K562 (cell line): ENCODE measurements around the gene TSPAN18. TPM values are rescaled to one million over a fixed set of nuclear protein-coding genes. Genes with fewer than 3 reads are reported as not detected.

Source experiments
- ATAC-seq: fragments of 200-7000 bp; cut with Tn5 transposase; 3 replicates; pipeline ENCODE4 v1.9.1; 2020; ENCODE audit warnings: moderate library complexity
- BruUV-seq: library from RNA; stranded (reverse); fragments of 400-500 nt; replicated peaks from 2 replicates; lab custom pipeline; 2021; lab: Mats Ljungman, UMichigan
- CTCF ChIA-PET: fragments of 300-600 bp; formaldehyde crosslinking; extraction: SDS; loops from one replicate; lab custom pipeline; 2021; ENCODE audit warnings: low intra/inter-chr PET ratio; lab: Yijun Ruan, JAX
- POLR2A ChIA-PET: fragments of 300-600, 350-650 bp; sonication (Branson Sonifier 250); formaldehyde crosslinking; extraction: SDS; loops from one replicate; lab custom pipeline; 2021; ENCODE audit warnings: antibody characterized with exemption, inconsistent platforms; lab: Yijun Ruan, JAX
- DNase-seq, 4 experiments: peaks; one replicate each; pipeline versions ENCODE4 v3.0.0 to v3.0.0-alpha.2; 2011 to 2018; ENCODE audit warnings: low spot score in 3 of 4, mixed read lengths in 3 of 4; ENCODE audit errors: extremely low read depth in 1 of 4
- FAIRE-seq: peaks from 2 replicates; lab custom pipeline; 2011; peaks lifted over from hg19 to GRCh38; lab: Jason Lieb, UNC
- H2AFZ ChIP-seq: 2 replicates; pipeline ENCODE4 v1.6.0; 2011; ENCODE audit warnings: low read depth, low read length, control low read depth, inconsistent platforms
- H3K27ac ChIP-seq: fragments of 200-600 bp; 3 replicates; pipeline ENCODE4 v1.8.0; 2011; ENCODE audit warnings: low read depth, mild to moderate bottlenecking, control low read depth, inconsistent platforms, low read length, moderate library complexity, mixed read lengths; ENCODE audit errors: extremely low read depth
- H3K27me3 ChIP-seq, 2 experiments: fragments of 300-600 bp in 1 of 2; 2 replicates in 1 of 2; 3 replicates in 1 of 2; pipeline versions ENCODE4 v1.6.0 to v1.8.0; 2011; ENCODE audit warnings: inconsistent platforms in 2 of 2, low read length in 2 of 2, mild to moderate bottlenecking in 1 of 2, mixed read lengths in 1 of 2, moderate library complexity in 1 of 2; ENCODE audit not compliant: control insufficient read depth in 2 of 2, insufficient read depth in 2 of 2
- H3K36me3 ChIP-seq: fragments of 300-600 bp; 3 replicates; pipeline ENCODE4 v1.8.0; 2011; ENCODE audit warnings: mild to moderate bottlenecking, low read length, inconsistent platforms; ENCODE audit not compliant: control insufficient read depth, insufficient read depth
- H3K4me1 ChIP-seq, 2 experiments: fragments of 200-600 bp in 1 of 2; replicated peaks in 1 of 2; 2 replicates in 1 of 2; 3 replicates in 1 of 2; pipeline versions ENCODE4 v1.5.1 to v1.8.0; 2011; ENCODE audit warnings: inconsistent platforms in 2 of 2, low read length in 2 of 2, mild to moderate bottlenecking in 1 of 2, mixed read lengths in 1 of 2, moderate library complexity in 1 of 2; ENCODE audit not compliant: control insufficient read depth in 2 of 2, insufficient read depth in 2 of 2
- H3K4me2 ChIP-seq: 2 replicates; pipeline ENCODE4 v1.6.1; 2011; ENCODE audit warnings: low read length, control low read depth, inconsistent platforms, mixed read lengths; ENCODE audit not compliant: insufficient read depth
- H3K4me3 ChIP-seq: fragments of 200-600 bp; sonication (generic), shearing (Covaris generic); 2 replicates; pipeline ENCODE4 v1.5.1; 2016; ENCODE audit warnings: control low read depth, inconsistent platforms
- H3K79me2 ChIP-seq: fragments of 200-600 bp; 3 replicates; pipeline ENCODE4 v1.8.0; 2011; ENCODE audit warnings: low read length, inconsistent platforms; ENCODE audit not compliant: control insufficient read depth, insufficient read depth
- H3K9ac ChIP-seq, 2 experiments: 2 replicates each; pipeline versions ENCODE4 v1.6.0 to v1.6.1; 2011; ENCODE audit warnings: low read depth in 2 of 2, low read length in 2 of 2, control low read depth in 1 of 2, inconsistent platforms in 1 of 2, mild to moderate bottlenecking in 1 of 2, mixed read lengths in 1 of 2; ENCODE audit not compliant: insufficient read depth in 1 of 2
- H3K9me1 ChIP-seq: one replicate; pipeline ENCODE4 v1.6.0; 2011; ENCODE audit warnings: inconsistent platforms, mild to moderate bottlenecking, low read length, moderate library complexity; ENCODE audit not compliant: control insufficient read depth, insufficient read depth
- H3K9me3 ChIP-seq: replicated peaks from 2 replicates; pipeline ENCODE4 v1.5.1; 2011; ENCODE audit warnings: low read depth, low read length, inconsistent platforms; ENCODE audit not compliant: control insufficient read depth, insufficient read depth
- H4K20me1 ChIP-seq: replicated peaks from 2 replicates; pipeline ENCODE4 v1.6.1; 2011; ENCODE audit warnings: low read length, inconsistent platforms, mixed read lengths; ENCODE audit not compliant: control insufficient read depth, insufficient read depth
- CEBPG ChIP-seq, 3 experiments: fragments of 200-800 bp in 1 of 3; sonication (Bioruptor generic) in 1 of 3; sonication (generic) in 1 of 3; formaldehyde crosslinking in 1 of 3; IDR thresholded peaks in 2 of 3; conservative IDR thresholded peaks in 1 of 3; 2 replicates each; pipeline versions ENCODE4 v1.6.1 to v1.8.0; 2016 to 2022; ENCODE audit warnings: missing compliant biosample characterization in 2 of 3, missing genetic modification characterization in 2 of 3, mild to moderate bottlenecking in 1 of 3, missing genetic modification reagents in 1 of 3
- RBM14 ChIP-seq: fragments of 200-400 bp; formaldehyde crosslinking; IDR thresholded peaks from 2 replicates; pipeline ENCODE4 v1.6.1; 2018; ENCODE audit warnings: low read depth, mild to moderate bottlenecking, low read length, moderate library complexity, borderline replicate concordance; ENCODE audit not compliant: insufficient read depth
- ZNF212 ChIP-seq: fragments of 450-650 bp; formaldehyde crosslinking; IDR thresholded peaks from 2 replicates; pipeline ENCODE4 v1.4.0; 2020; ENCODE audit warnings: mild to moderate bottlenecking
- WGBS: fragments of 100-300 bp; shearing (Covaris generic); methylation state at CpG from one replicate; pipeline ENCODE4 v1.1.6; 2016; ENCODE audit warnings: low coverage, mixed read lengths; ENCODE audit not compliant: insufficient coverage; ENCODE audit errors: missing lambda C conversion rate; 5-methylcytosine and 5-hydroxymethylcytosine counted together
- in situ Hi-C: fragments of 300-500 bp; cut with MboI; formaldehyde crosslinking; loops from 4 replicates; pipeline ENCODE4 v1.15.0; 2018; ENCODE audit warnings: inconsistent platforms, mixed read lengths
- intact Hi-C: fragments of 100-400 bp; cut with micrococcal nuclease; formaldehyde crosslinking; loops from 2 replicates; pipeline ENCODE4 v1.14.2; 2022
- polyA plus RNA-seq, 8 experiments: library from polyadenylated mRNA; depleted of rRNA in 4 of 8; stranded (reverse) in 5 of 8; unstranded in 3 of 8; fragments of >200 nt; fragmentation: Nextera tagmentation in 2 of 8; fragmentation: Illumina TruSeq in 1 of 8; extraction: Ambion mirVana in 2 of 8; extraction: Trizol in 1 of 8; gene quantifications; 2 replicates each; pipeline versions ENCODE4 v1.2.1 to v1.2.3, GENCODE V29; 2011 to 2014; ENCODE audit warnings: inconsistent platforms in 1 of 8, missing spikeins in 1 of 8
- total RNA-seq, 7 experiments: library from RNA; depleted of rRNA in 6 of 7; stranded (reverse); fragments of >200 nt in 6 of 7; fragmentation: Illumina TruSeq in 2 of 7; extraction: Trizol in 2 of 7; gene quantifications; 2 replicates each; pipeline versions ENCODE4 v1.2.1 to v1.2.3, GENCODE V29; 2011 to 2021; ENCODE audit warnings: low replicate concordance in 1 of 7
- TF ChIP-seq, protein P1 (sequence below): sonication (generic); formaldehyde crosslinking; IDR thresholded peaks from 2 replicates; pipeline ENCODE4 v1.8.1; 2023; ENCODE audit warnings: missing genetic modification reagents, mild to moderate bottlenecking, borderline replicate concordance
- TF ChIP-seq, protein P2 (sequence below): fragments of 200-800 bp; sonication (Bioruptor generic); IDR thresholded peaks from 2 replicates; pipeline ENCODE4 v1.6.1; 2016; ENCODE audit warnings: missing genetic modification characterization, missing compliant biosample characterization
- TF ChIP-seq, protein P3 (sequence below): sonication (generic); formaldehyde crosslinking; IDR thresholded peaks from 2 replicates; pipeline ENCODE4 v1.5.0; 2020; ENCODE audit warnings: missing genetic modification reagents

The TSPAN18 gene
- total and polyA plus RNA-seq, 9 of the 15 experiments (the other 6 are each of a cell fraction or from before 2014, with no cell fraction given) = 0.17 to 0.35 (median 0.22) TPM; not detected in 4

DNA sequence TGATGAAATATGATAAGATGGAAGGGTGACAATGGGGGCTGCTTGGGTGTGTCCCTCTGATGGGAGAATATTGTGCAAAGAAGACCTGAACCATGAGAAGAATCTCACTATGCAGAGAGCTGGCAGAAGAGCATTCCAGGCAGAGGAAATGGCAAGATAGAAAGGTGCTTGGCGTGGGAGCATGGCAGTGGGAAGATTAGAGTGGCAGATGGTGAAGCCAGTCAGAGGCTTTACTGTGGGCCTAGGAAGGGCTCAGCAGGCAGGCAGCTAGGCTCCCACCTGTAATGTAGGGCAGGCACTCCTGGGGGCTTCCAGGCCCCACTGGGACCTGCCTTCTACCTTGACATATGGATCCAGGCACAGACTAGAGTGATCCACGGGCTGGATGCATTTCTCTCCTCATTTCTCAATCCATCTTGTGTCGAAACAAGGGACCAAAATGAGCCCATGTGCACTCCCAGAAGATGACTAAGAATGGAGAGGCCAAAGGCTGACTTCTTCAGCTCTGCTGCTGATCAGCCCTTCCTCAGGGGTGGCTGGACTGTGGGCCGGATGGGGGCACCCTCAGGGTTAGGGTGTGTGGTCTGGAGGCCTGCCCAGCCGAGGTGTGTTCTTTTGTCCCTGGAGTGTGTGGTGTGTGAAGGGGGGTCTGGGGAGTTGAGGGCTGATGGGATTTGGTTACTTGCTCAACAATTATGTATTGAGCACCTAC is 88.3 kb downstream of the TSPAN18 start (continued):
- TF ChIP-seq, protein P1, sequence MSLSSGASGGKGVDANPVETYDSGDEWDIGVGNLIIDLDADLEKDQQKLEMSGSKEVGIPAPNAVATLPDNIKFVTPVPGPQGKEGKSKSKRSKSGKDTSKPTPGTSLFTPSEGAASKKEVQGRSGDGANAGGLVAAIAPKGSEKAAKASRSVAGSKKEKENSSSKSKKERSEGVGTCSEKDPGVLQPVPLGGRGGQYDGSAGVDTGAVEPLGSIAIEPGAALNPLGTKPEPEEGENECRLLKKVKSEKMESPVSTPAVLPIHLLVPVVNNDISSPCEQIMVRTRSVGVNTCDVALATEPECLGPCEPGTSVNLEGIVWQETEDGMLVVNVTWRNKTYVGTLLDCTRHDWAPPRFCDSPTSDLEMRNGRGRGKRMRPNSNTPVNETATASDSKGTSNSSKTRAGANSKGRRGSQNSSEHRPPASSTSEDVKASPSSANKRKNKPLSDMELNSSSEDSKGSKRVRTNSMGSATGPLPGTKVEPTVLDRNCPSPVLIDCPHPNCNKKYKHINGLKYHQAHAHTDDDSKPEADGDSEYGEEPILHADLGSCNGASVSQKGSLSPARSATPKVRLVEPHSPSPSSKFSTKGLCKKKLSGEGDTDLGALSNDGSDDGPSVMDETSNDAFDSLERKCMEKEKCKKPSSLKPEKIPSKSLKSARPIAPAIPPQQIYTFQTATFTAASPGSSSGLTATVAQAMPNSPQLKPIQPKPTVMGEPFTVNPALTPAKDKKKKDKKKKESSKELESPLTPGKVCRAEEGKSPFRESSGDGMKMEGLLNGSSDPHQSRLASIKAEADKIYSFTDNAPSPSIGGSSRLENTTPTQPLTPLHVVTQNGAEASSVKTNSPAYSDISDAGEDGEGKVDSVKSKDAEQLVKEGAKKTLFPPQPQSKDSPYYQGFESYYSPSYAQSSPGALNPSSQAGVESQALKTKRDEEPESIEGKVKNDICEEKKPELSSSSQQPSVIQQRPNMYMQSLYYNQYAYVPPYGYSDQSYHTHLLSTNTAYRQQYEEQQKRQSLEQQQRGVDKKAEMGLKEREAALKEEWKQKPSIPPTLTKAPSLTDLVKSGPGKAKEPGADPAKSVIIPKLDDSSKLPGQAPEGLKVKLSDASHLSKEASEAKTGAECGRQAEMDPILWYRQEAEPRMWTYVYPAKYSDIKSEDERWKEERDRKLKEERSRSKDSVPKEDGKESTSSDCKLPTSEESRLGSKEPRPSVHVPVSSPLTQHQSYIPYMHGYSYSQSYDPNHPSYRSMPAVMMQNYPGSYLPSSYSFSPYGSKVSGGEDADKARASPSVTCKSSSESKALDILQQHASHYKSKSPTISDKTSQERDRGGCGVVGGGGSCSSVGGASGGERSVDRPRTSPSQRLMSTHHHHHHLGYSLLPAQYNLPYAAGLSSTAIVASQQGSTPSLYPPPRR = no peak
- TF ChIP-seq CEBPG (CRISPR knock-in tag; IDR thresholded peaks at IDR 0.05) (no peak), CEBPG (tag; conservative IDR thresholded peaks at IDR 0.05 in 1 of 2, IDR thresholded peaks at IDR 0.05 in 1 of 2) (peak; percentile 40 to 75; a peak in 3 of 4 replicates)

DNA sequence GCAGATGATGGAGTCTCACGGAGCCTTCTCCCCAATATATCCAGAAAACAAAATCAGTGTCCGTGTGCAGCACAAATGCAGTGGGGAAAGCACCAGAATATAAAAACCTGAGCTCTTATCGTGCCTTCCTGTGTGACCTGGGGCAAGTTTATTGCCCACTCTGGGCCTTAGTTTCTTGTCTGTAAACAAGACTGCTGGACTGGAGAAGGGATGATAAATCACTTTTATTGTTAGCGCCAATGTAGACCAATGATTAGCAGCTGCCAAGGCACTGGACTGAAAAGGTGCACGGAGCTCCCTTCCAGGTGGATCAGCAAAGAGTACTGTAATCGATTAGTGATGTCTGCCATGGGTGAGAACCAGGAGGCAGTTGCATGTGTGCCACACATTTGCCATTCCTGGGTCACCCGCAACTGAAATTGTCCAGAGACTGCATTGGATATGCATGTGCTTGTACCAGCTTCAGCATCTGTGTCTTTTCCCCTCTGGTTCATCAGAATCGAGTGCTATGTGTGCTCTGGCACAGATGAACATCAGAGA is 89.2 kb downstream of the TSPAN18 start:
- FAIRE-seq (no peak), ATAC-seq (no peak), DNase-seq (no peak)
- Histone ChIP-seq H3K27me3 (peaks cover 5 to 37% of the 10 kb centered on the region in 2 experiments; a peak in 3 of 5 replicates), H3K4me2 (no peak overlapping the region), H3K27ac (no peak overlapping the region), H3K4me1 (no peaks in the 10 kb centered on the region), H3K9me3 (no peaks in the 10 kb centered on the region), H3K9ac (no peak overlapping the region), H3K79me2 (no peaks in the 10 kb centered on the region), H3K9me1 (no peaks in the 10 kb centered on the region), H3K4me3 (no peak overlapping the region), H4K20me1 (peaks cover 7% of the 10 kb centered on the region; the same call in 1 of the 2 replicates), H2AFZ (no peak overlapping the region), H3K36me3 (no peaks in the 10 kb centered on the region)
- in situ Hi-C loops = no loop called here
- BruUV-seq = no TSS peak
- WGBS = 1% methylated on average over 8 of the region's 8 CpGs
- ChIA-PET POLR2A (interaction anchor here (0.6 to 1.9 kb wide), 3 partner anchors 9 to 108 kb away, joined by 3 to 6 read pairs (median 4); no protein-coding TSS in a partner anchor), CTCF (no interaction called here)
- intact Hi-C loops = no loop called here
- TF ChIP-seq, protein P2, sequence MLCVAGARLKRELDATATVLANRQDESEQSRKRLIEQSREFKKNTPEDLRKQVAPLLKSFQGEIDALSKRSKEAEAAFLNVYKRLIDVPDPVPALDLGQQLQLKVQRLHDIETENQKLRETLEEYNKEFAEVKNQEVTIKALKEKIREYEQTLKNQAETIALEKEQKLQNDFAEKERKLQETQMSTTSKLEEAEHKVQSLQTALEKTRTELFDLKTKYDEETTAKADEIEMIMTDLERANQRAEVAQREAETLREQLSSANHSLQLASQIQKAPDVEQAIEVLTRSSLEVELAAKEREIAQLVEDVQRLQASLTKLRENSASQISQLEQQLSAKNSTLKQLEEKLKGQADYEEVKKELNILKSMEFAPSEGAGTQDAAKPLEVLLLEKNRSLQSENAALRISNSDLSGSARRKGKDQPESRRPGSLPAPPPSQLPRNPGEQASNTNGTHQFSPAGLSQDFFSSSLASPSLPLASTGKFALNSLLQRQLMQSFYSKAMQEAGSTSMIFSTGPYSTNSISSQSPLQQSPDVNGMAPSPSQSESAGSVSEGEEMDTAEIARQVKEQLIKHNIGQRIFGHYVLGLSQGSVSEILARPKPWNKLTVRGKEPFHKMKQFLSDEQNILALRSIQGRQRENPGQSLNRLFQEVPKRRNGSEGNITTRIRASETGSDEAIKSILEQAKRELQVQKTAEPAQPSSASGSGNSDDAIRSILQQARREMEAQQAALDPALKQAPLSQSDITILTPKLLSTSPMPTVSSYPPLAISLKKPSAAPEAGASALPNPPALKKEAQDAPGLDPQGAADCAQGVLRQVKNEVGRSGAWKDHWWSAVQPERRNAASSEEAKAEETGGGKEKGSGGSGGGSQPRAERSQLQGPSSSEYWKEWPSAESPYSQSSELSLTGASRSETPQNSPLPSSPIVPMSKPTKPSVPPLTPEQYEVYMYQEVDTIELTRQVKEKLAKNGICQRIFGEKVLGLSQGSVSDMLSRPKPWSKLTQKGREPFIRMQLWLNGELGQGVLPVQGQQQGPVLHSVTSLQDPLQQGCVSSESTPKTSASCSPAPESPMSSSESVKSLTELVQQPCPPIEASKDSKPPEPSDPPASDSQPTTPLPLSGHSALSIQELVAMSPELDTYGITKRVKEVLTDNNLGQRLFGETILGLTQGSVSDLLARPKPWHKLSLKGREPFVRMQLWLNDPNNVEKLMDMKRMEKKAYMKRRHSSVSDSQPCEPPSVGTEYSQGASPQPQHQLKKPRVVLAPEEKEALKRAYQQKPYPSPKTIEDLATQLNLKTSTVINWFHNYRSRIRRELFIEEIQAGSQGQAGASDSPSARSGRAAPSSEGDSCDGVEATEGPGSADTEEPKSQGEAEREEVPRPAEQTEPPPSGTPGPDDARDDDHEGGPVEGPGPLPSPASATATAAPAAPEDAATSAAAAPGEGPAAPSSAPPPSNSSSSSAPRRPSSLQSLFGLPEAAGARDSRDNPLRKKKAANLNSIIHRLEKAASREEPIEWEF (CRISPR knock-in tag) = no peak
- TF ChIP-seq, protein P3, sequence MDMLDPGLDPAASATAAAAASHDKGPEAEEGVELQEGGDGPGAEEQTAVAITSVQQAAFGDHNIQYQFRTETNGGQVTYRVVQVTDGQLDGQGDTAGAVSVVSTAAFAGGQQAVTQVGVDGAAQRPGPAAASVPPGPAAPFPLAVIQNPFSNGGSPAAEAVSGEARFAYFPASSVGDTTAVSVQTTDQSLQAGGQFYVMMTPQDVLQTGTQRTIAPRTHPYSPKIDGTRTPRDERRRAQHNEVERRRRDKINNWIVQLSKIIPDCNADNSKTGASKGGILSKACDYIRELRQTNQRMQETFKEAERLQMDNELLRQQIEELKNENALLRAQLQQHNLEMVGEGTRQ = no peak
- TF ChIP-seq RBM14 (no peak), ZNF212 (CRISPR knock-in tag) (no peak)
